ENCODE measurements around the gene PARP4.
"Not testable (repeated sequence)": the region's sequence is repeated elsewhere in the genome, so short reads cannot be mapped to it uniquely, and the experiment has no call there.

Gene PARP4

DNA sequence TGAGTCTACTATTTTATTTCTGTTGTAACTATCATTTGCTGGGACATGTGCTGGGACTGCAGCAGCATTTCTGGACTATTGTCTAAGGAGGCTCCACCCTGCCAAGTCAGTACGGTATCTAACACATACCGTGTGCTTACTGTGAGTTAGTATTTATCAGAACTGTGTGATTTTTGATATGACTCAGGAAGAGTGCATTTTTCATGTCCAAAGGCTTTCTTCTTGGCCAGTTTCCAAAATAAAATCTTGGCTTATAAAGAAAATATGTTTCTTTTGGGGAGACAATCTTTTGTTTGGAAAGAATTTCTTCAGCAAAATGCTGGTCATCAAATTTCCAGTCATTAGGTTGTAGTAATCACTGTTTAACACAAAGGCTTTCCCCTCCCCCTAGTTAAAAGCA, 11.6 kb downstream of the PARP4 start:
- DNase-seq (ENCODE audit: low read depth): no peak
- TF ChIP-seq, protein P1, sequence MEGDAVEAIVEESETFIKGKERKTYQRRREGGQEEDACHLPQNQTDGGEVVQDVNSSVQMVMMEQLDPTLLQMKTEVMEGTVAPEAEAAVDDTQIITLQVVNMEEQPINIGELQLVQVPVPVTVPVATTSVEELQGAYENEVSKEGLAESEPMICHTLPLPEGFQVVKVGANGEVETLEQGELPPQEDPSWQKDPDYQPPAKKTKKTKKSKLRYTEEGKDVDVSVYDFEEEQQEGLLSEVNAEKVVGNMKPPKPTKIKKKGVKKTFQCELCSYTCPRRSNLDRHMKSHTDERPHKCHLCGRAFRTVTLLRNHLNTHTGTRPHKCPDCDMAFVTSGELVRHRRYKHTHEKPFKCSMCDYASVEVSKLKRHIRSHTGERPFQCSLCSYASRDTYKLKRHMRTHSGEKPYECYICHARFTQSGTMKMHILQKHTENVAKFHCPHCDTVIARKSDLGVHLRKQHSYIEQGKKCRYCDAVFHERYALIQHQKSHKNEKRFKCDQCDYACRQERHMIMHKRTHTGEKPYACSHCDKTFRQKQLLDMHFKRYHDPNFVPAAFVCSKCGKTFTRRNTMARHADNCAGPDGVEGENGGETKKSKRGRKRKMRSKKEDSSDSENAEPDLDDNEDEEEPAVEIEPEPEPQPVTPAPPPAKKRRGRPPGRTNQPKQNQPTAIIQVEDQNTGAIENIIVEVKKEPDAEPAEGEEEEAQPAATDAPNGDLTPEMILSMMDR (IDR thresholded peaks at IDR 0.05; ENCODE audit: low read depth, low read length): no peak
- TF ChIP-seq POLR2A (IDR thresholded peaks at IDR 0.05; ENCODE audit: extremely low read depth, insufficient read length) (no peak), MYC (IDR thresholded peaks at IDR 0.05; ENCODE audit: low read depth, low read length) (no peak)
- TF ChIP-seq, protein P2, sequence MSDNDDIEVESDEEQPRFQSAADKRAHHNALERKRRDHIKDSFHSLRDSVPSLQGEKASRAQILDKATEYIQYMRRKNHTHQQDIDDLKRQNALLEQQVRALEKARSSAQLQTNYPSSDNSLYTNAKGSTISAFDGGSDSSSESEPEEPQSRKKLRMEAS (IDR thresholded peaks at IDR 0.05; ENCODE audit: low read depth, low read length): no peak
- no peak overlapping the region for H3K4me3 ChIP-seq (ENCODE audit: low read depth, low read length)

DNA sequence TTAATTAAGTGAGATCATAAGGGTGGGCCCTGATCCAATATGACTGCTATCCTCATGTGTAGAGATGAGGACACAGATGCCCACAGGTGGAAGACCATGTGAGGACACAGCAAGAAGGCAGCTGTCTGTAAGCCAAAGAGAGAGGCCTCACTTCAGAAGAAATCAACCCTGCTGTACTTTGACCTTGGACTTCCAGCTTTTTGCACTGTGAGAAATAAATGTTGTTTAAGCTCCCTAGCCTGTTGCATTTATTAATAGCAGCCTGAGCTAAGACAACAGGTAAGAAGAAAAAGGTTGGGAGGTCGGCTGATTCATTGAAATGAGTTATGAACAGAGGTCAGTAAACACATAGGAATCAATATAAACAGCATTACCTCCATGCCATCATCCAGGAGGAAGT, 14.8 kb downstream of the PARP4 start:
- TF ChIP-seq, protein P1 (IDR thresholded peaks at IDR 0.05; ENCODE audit: low read depth, low read length): no peak
- TF ChIP-seq POLR2A (IDR thresholded peaks at IDR 0.05; ENCODE audit: extremely low read depth, insufficient read length) (no peak), MYC (IDR thresholded peaks at IDR 0.05; ENCODE audit: low read depth, low read length) (no peak)
- no peak for DNase-seq (ENCODE audit: low read depth)
- H3K4me3 ChIP-seq (ENCODE audit: low read depth, low read length): no peak overlapping the region

DNA sequence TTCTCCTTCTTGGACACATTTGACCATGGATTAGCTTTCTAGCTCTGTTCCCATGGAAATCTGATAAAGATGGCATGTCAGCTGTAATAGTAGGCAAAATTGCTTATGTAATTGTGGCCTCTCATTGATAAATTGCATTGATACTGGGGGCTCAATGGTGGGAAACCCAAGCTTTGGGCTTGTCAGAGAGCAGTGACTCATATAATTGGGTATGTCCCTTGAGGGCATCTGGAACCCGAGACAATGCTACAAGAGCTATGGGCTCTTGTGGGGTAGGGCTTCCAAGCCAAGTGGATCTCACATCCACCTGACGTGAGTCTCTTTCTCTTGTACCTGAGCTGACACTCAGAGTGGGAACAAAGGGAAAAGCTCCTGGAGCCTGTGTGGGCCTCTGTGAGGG, 16.3 kb downstream of the PARP4 start:
- not testable (repeated sequence) for H3K4me3 ChIP-seq (ENCODE audit: low read depth, low read length); DNase-seq (ENCODE audit: low read depth)

DNA sequence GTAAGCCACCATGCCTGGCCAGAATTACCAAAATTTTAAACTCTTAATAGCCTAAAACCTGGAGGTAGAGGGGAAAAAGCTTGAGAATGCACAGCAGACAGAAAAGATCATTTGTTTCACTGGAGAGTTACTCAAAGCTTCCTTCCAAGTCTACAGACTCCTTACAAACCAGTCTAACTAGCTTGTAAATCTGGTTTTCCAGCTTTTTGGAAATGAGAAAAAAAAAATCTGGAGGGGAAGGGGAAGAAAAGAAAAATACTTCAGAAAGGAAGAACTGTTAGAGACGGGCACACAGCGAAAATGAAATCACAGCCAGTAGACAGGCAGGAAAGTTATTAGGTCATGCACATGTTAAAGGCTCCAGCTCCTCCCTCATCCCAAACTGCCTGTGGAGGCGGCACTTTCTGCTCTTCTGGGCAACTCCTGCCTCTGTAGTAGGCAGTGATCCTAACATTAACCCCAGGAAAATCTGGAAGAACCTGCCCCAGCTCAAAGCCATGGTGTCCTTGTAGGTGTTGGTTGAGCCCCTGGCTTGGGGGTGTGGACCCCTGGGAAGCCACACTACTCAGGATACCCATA, 17.3 kb downstream of the PARP4 start:
- H3K4me3 ChIP-seq (ENCODE audit: low read depth, low read length): no peak overlapping the region
- no peak for DNase-seq (ENCODE audit: low read depth)
- TF ChIP-seq, protein P2 (IDR thresholded peaks at IDR 0.05; ENCODE audit: low read depth, low read length): no peak
- TF ChIP-seq, protein P1 (IDR thresholded peaks at IDR 0.05; ENCODE audit: low read depth, low read length): no peak
- TF ChIP-seq POLR2A (IDR thresholded peaks at IDR 0.05; ENCODE audit: extremely low read depth, insufficient read length) (no peak), MYC (IDR thresholded peaks at IDR 0.05; ENCODE audit: low read depth, low read length) (no peak)

DNA sequence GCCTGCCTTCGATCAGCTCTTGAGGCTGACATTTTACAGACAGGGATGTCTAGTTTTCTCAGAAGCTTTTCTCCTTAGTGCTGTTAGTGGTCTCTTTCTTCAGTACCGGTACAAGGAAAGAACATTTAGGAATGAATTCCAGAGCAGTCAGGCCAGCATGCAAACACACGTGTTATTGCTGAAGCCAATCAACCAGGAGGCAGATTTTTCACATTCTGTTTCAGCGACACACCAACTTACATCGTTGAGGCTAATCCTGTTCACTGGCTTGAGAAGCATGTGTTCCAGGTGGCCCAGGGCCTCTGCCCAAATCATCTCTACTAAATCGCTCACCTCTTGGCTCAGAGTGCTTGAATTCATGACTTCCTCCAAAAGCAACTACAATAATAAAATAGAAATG, 19.2 kb downstream of the PARP4 start:
- H3K4me3 ChIP-seq (ENCODE audit: low read depth, low read length): no peak overlapping the region
- TF ChIP-seq, protein P2 (IDR thresholded peaks at IDR 0.05; ENCODE audit: low read depth, low read length): no peak
- TF ChIP-seq POLR2A (IDR thresholded peaks at IDR 0.05; ENCODE audit: extremely low read depth, insufficient read length) (no peak), MYC (IDR thresholded peaks at IDR 0.05; ENCODE audit: low read depth, low read length) (no peak)
- TF ChIP-seq, protein P1 (IDR thresholded peaks at IDR 0.05; ENCODE audit: low read depth, low read length): no peak
- DNase-seq (ENCODE audit: low read depth): no peak

DNA sequence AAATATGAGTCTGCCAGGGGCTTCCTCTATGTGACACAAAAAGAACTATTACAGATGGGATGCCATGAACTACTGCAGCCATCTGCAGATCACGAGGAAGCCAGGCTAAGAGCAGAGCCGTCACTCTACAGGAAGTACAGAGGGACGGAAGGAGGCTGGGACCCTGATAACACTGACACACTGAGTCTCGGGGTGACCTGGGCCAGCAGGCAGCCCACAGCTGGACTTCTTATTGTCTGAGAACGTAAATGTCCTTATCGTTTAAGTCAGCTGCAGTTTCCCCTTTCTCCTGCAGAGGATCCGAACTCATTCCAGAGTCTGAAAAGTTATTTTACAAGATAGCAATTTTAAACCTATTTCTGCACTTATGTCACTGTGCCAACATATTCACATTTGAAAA, 20.7 kb downstream of the PARP4 start:
- no peak for DNase-seq (ENCODE audit: low read depth)
- TF ChIP-seq MYC (IDR thresholded peaks at IDR 0.05; ENCODE audit: low read depth, low read length): no peak
- TF ChIP-seq, protein P1 (IDR thresholded peaks at IDR 0.05; ENCODE audit: low read depth, low read length): no peak
- TF ChIP-seq, protein P2 (IDR thresholded peaks at IDR 0.05; ENCODE audit: low read depth, low read length): no peak
- TF ChIP-seq POLR2A (IDR thresholded peaks at IDR 0.05; ENCODE audit: extremely low read depth, insufficient read length): no peak
- H3K4me3 ChIP-seq (ENCODE audit: low read depth, low read length): no peak overlapping the region
